Chondrocyte (in vitro differentiated cells): ENCODE measurements around the gene HDAC9. TPM values are rescaled to one million over a fixed set of nuclear protein-coding genes. Genes with fewer than 3 reads are reported as not detected.

Source experiments
- DNase-seq: peaks from one replicate; pipeline ENCODE4 v3.0.0; 2021; ENCODE audit warnings: mixed read lengths, low spot score
- H3K27ac Mint-ChIP-seq: one replicate; pipeline ENCODE4 v1.8.0; 2021; ENCODE audit warnings: mild to moderate bottlenecking, moderate library complexity, mixed read lengths; ENCODE audit not compliant: unreplicated experiment
- H3K27me3 Mint-ChIP-seq: 2 replicates; pipeline ENCODE4 v1.8.0; 2021; ENCODE audit warnings: low read depth, mixed read lengths
- H3K36me3 Mint-ChIP-seq: 2 replicates; pipeline ENCODE4 v1.8.0; 2021; ENCODE audit warnings: low read depth, mixed read lengths
- H3K4me1 Mint-ChIP-seq: 2 replicates; pipeline ENCODE4 v1.8.0; 2021; ENCODE audit warnings: low read depth, mild to moderate bottlenecking, mixed read lengths
- H3K4me3 Mint-ChIP-seq: one replicate; pipeline ENCODE4 v1.8.0; 2021; ENCODE audit warnings: mild to moderate bottlenecking, moderate library complexity, mixed read lengths; ENCODE audit not compliant: unreplicated experiment
- H3K9me3 Mint-ChIP-seq: 2 replicates; pipeline ENCODE4 v1.8.0; 2021; ENCODE audit warnings: low read depth, mixed read lengths
- CTCF ChIP-seq: fragments of 200-600 bp; sonication (generic); IDR thresholded peaks from 2 replicates; pipeline ENCODE4 v1.5.0; 2021; ENCODE audit warnings: antibody characterized with exemption, mild to moderate bottlenecking, moderate library complexity
- total RNA-seq: library from RNA; stranded (reverse); gene quantifications from 3 replicates; pipeline ENCODE4 v1.2.1, GENCODE V29; 2021

The HDAC9 gene
- total RNA-seq, 1 donor from 2014 or later, result 5.9 TPM

- peaks cover 4% of the 10 kb centered on the region for H3K4me1 Mint-ChIP-seq
- no peak overlapping the region for H3K4me3 Mint-ChIP-seq
- no peaks in the 10 kb centered on the region for H3K9me3 Mint-ChIP-seq
- TF ChIP-seq CTCF, result no peak
- no peaks in the 10 kb centered on the region for H3K36me3 Mint-ChIP-seq
- DNase-seq, result no peak
- H3K27ac Mint-ChIP-seq, result no peak overlapping the region
- H3K27me3 Mint-ChIP-seq, result no peaks in the 10 kb centered on the region
These were observed 36.7 kb upstream of the HDAC9 start for GRCh38 chr7:18458830-18459229.

GRCh38 chr7:18459484-18460245 is 35.9 kb upstream of the HDAC9 start:
- no peak for TF ChIP-seq CTCF
- no peak overlapping the region for H3K4me3 Mint-ChIP-seq

GRCh38 chr7:18461785-18462467 is 33.6 kb upstream of the HDAC9 start:
- TF ChIP-seq CTCF, result no peak
- H3K27me3 Mint-ChIP-seq, result no peaks in the 10 kb centered on the region
- no peak for DNase-seq
- no peak overlapping the region for H3K4me3 Mint-ChIP-seq
- H3K4me1 Mint-ChIP-seq, result peaks cover 5% of the 10 kb centered on the region
- no peak overlapping the region for H3K27ac Mint-ChIP-seq
- H3K9me3 Mint-ChIP-seq, result peaks cover 7% of the 10 kb centered on the region
- H3K36me3 Mint-ChIP-seq, result no peaks in the 10 kb centered on the region

More at GRCh38 chr7:18459484-18460245, 35.9 kb upstream of the HDAC9 start:
- H3K36me3 Mint-ChIP-seq, result no peaks in the 10 kb centered on the region
- H3K27me3 Mint-ChIP-seq, result no peaks in the 10 kb centered on the region
- H3K4me1 Mint-ChIP-seq, result peaks cover 4% of the 10 kb centered on the region
- no peak overlapping the region for H3K27ac Mint-ChIP-seq
- no peaks in the 10 kb centered on the region for H3K9me3 Mint-ChIP-seq
- DNase-seq, result no peak

DNA sequence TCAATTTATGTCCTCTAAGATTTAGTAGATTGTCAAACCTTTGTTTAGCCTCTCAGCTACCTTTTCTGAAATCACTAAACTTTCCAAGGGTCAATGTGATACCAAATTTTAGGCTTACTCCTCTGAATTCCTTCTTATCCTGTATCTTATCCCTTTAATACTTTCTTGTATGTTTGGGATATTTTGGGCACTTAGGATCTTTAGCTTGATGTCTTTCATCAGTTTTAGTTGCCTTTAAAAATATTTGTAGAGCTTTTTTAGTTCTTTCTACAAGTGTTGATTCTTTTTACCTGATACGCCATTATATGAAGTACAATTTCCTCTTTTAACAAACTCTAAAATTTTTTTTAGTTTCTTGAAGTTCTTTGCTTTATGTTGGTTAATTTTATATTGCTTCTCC is 30.7 kb upstream of the HDAC9 start:
- Mint-ChIP-seq H3K36me3 (no peaks in the 10 kb centered on the region), H3K27me3 (no peaks in the 10 kb centered on the region), H3K27ac (no peak overlapping the region), H3K4me3 (no peak overlapping the region), H3K4me1 (peaks cover 8% of the 10 kb centered on the region), H3K9me3 (peaks cover 7% of the 10 kb centered on the region)
- TF ChIP-seq CTCF, result no peak
- DNase-seq, result no peak

GRCh38 chr7:18467011-18467410 is 28.5 kb upstream of the HDAC9 start:
- Mint-ChIP-seq H3K4me3 (no peak overlapping the region), H3K9me3 (peaks cover 7% of the 10 kb centered on the region), H3K27ac (no peak overlapping the region), H3K36me3 (no peaks in the 10 kb centered on the region), H3K4me1 (peaks cover 8% of the 10 kb centered on the region), H3K27me3 (no peaks in the 10 kb centered on the region)
- TF ChIP-seq CTCF, result no peak
- DNase-seq, result no peak
